Measurements from ENCODE around the gene SELENOT.
"Not testable (repeated sequence)": the region's sequence is repeated elsewhere in the genome, so short reads cannot be mapped to it uniquely, and the experiment has no call there.

Gene SELENOT

GRCh38 chr3:150609988-150610387 lies 6.9 kb downstream of the SELENOT start:
- no peak for DNase-seq

- DNase-seq, result no peak
Measured at GRCh38 chr3:150610785-150611184, 7.7 kb downstream of the SELENOT start.

GRCh38 chr3:150611666-150612065 lies 8.5 kb downstream of the SELENOT start:
- DNase-seq, result no peak

- DNase-seq, result no peak
Measured at GRCh38 chr3:150612494-150612893, 9.4 kb downstream of the SELENOT start.

GRCh38 chr3:150613034-150613433 lies 9.9 kb downstream of the SELENOT start:
- no peak for DNase-seq

- no peak for DNase-seq
Measured at GRCh38 chr3:150613709-150614480, 10.8 kb downstream of the SELENOT start.

- no peak for DNase-seq
Measured at GRCh38 chr3:150620002-150620689, 17.0 kb downstream of the SELENOT start.

- not testable (repeated sequence) for DNase-seq
Measured at GRCh38 chr3:150622955-150623354, 19.8 kb downstream of the SELENOT start.

GRCh38 chr3:150623945-150624344 lies 20.8 kb downstream of the SELENOT start:
- no peak for DNase-seq

GRCh38 chr3:150626148-150626930 lies 23.2 kb downstream of the SELENOT start:
- no peak for DNase-seq

GRCh38 chr3:150627557-150627956 lies 24.4 kb downstream of the SELENOT start:
- DNase-seq, result no peak

- no peak for DNase-seq
Measured at GRCh38 chr3:150631515-150632221, 28.5 kb downstream of the SELENOT start.

- no peak for DNase-seq
Measured at GRCh38 chr3:150635076-150635475, 32.0 kb downstream of the SELENOT start.

GRCh38 chr3:150635526-150635925 lies 32.4 kb downstream of the SELENOT start:
- DNase-seq, result no peak

- no peak for DNase-seq
Measured at GRCh38 chr3:150636258-150636657, 33.1 kb downstream of the SELENOT start.

- DNase-seq, result no peak
Measured at GRCh38 chr3:150639262-150639661, 36.1 kb downstream of the SELENOT start.

- no peak for DNase-seq
Measured at GRCh38 chr3:150640256-150640655, 37.1 kb downstream of the SELENOT start.

- no peak for DNase-seq
Measured at GRCh38 chr3:150653110-150653561, 50.0 kb downstream of the SELENOT start.

GRCh38 chr3:150656316-150656715 lies 53.2 kb downstream of the SELENOT start:
- DNase-seq, result no peak

GRCh38 chr3:150662410-150663200 lies 59.5 kb downstream of the SELENOT start:
- DNase-seq, result no peak

GRCh38 chr3:150663461-150663860 lies 60.3 kb downstream of the SELENOT start:
- no peak for DNase-seq

- no peak for DNase-seq
Measured at GRCh38 chr3:150666167-150666566, 63.0 kb downstream of the SELENOT start.
